Glutamatergic neuron (in vitro differentiated cells): Measurements from ENCODE around the gene LIPN. TPM values are rescaled to one million over a fixed set of nuclear protein-coding genes. Genes with fewer than 3 reads are reported as not detected.

ENCODE experiments used
- DNase-seq: peaks from one replicate; pipeline ENCODE4 v3.0.0; 2022
- H3K27ac Mint-ChIP-seq: one replicate; pipeline ENCODE4 v1.8.0; 2020; ENCODE audit warnings: mild to moderate bottlenecking, mixed read lengths, inconsistent platforms; ENCODE audit not compliant: unreplicated experiment
- H3K27me3 Mint-ChIP-seq: one replicate; pipeline ENCODE4 v1.8.0; 2020; ENCODE audit warnings: mild to moderate bottlenecking, moderate library complexity, mixed read lengths, inconsistent platforms; ENCODE audit not compliant: unreplicated experiment
- H3K36me3 Mint-ChIP-seq: one replicate; pipeline ENCODE4 v1.8.0; 2020; ENCODE audit warnings: mild to moderate bottlenecking, mixed read lengths, inconsistent platforms; ENCODE audit not compliant: unreplicated experiment
- H3K4me1 Mint-ChIP-seq: one replicate; pipeline ENCODE4 v1.8.0; 2020; ENCODE audit warnings: mild to moderate bottlenecking, low read depth, mixed read lengths, inconsistent platforms; ENCODE audit not compliant: unreplicated experiment
- H3K4me3 Mint-ChIP-seq: one replicate; pipeline ENCODE4 v1.8.0; 2020; ENCODE audit warnings: mild to moderate bottlenecking, mixed read lengths, inconsistent platforms; ENCODE audit not compliant: unreplicated experiment
- H3K9me3 Mint-ChIP-seq: one replicate; pipeline ENCODE4 v1.8.0; 2020; ENCODE audit warnings: mild to moderate bottlenecking, moderate library complexity, mixed read lengths, inconsistent platforms; ENCODE audit not compliant: unreplicated experiment
- total RNA-seq: library from RNA; stranded (reverse); fragmentation: NEBNext Ultra II Directional; extraction: Animal tissue kit (Norgen Biotek cat#: 25700); gene quantifications from one replicate; pipeline ENCODE4 v1.2.1, GENCODE V29; 2021; ENCODE audit not compliant: unreplicated experiment
- TF ChIP-seq, protein P1 (sequence below): fragments of 200-600 bp; sonication (generic); IDR thresholded peaks from one replicate; pipeline ENCODE4 v1.5.0; 2021; ENCODE audit not compliant: partially characterized antibody, unreplicated experiment

The LIPN gene
- total RNA-seq, 1 donor from 2014 or later, result not detected

GRCh38 chr10:88828310-88828709 lies 68.5 kb downstream of the LIPN start:
- no peaks in the 10 kb centered on the region for H3K27me3 Mint-ChIP-seq
- no peaks in the 10 kb centered on the region for H3K36me3 Mint-ChIP-seq
- TF ChIP-seq, protein P1, sequence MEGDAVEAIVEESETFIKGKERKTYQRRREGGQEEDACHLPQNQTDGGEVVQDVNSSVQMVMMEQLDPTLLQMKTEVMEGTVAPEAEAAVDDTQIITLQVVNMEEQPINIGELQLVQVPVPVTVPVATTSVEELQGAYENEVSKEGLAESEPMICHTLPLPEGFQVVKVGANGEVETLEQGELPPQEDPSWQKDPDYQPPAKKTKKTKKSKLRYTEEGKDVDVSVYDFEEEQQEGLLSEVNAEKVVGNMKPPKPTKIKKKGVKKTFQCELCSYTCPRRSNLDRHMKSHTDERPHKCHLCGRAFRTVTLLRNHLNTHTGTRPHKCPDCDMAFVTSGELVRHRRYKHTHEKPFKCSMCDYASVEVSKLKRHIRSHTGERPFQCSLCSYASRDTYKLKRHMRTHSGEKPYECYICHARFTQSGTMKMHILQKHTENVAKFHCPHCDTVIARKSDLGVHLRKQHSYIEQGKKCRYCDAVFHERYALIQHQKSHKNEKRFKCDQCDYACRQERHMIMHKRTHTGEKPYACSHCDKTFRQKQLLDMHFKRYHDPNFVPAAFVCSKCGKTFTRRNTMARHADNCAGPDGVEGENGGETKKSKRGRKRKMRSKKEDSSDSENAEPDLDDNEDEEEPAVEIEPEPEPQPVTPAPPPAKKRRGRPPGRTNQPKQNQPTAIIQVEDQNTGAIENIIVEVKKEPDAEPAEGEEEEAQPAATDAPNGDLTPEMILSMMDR, result no peak
- H3K9me3 Mint-ChIP-seq, result no peaks in the 10 kb centered on the region
- no peak for DNase-seq
- no peaks in the 10 kb centered on the region for H3K4me1 Mint-ChIP-seq
- no peak overlapping the region for H3K4me3 Mint-ChIP-seq
- H3K27ac Mint-ChIP-seq, result no peak overlapping the region

Other genes starting within 250 kb of the LIPN start
- 4.4 TPM for gene RNLS, start 176.7 kb upstream of the LIPN start, total RNA-seq
- gene LIPJ, start 173.3 kb upstream of the LIPN start, total RNA-seq, result 0.22 TPM
- not detected for gene LIPF, start 95.6 kb upstream of the LIPN start, total RNA-seq
- not detected for gene LIPK, start 53.8 kb upstream of the LIPN start, total RNA-seq
- not detected for gene LIPM, start 42.7 kb downstream of the LIPN start, total RNA-seq
- gene ANKRD22, start 91.8 kb downstream of the LIPN start, total RNA-seq, result not detected
- gene STAMBPL1, start 120.2 kb downstream of the LIPN start, total RNA-seq, result 4.4 TPM
- 4.3 TPM for gene ACTA2, start 192.8 kb downstream of the LIPN start, total RNA-seq
- gene FAS, start 230.8 kb downstream of the LIPN start, total RNA-seq, result 0.69 TPM